NCI-H774 (cell line): ENCODE data around the gene CFAP20DC.
"Not testable (repeated sequence)": the region's sequence is repeated elsewhere in the genome, so short reads cannot be mapped to it uniquely, and the experiment has no call there.

ENCODE experiments used
- DNase-seq: peaks from one replicate; lab custom pipeline; 2025; lab: John Stamatoyannopoulos, UW

CFAP20DC gene

GRCh38 chr3:59049671-59050331 is at the start of gene CFAP20DC:
Gene CFAP20DC, minus strand, starts transcription at chr3:59050025. Its CDS starts 394 bp downstream, at chr3:59049631.
- DNase-seq = peak; percentile 87

DNA sequence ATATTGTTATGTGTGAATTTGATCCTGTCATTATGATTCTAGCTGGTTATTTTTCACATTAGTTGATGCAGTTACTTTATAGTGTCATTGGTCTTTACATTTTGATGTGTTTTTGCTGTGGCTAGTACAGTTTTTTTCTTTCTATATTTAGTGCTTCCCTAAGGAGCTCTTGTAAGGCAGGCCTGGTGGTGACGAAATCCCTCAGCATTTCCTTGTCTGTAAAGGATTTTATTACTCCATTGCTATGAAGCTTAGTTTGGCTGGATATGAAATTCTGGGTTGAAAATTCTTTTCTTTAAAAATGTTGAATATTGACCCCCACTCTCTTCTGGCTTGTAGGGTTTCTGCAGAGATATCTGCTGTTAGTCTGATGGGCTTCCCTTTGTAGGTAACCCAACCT is 48.7 kb upstream of the CFAP20DC start:
- DNase-seq = not testable (repeated sequence)

- no peak for DNase-seq
Observed at GRCh38 chr3:59094446-59094845, 44.6 kb upstream of the CFAP20DC start.

DNA sequence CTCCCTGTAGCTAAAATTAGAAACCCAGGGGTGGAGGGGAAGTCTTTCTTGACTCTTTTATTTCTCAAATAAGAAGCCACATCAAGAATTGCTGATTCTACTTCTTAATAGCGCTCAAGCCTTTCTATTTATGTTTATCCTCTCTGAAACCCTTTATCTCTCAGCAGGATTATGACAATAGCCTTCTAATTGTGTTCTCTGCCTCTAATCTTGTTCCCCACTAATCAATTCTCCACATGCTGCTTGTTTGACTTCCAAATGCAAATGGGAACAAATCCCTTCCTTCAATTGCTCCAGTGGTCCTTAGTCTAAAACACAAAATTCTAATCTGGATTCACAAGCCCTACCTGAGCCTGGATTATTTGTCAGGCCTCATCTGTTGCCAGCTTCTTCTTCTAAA is 43.7 kb upstream of the CFAP20DC start:
- DNase-seq = no peak

DNA sequence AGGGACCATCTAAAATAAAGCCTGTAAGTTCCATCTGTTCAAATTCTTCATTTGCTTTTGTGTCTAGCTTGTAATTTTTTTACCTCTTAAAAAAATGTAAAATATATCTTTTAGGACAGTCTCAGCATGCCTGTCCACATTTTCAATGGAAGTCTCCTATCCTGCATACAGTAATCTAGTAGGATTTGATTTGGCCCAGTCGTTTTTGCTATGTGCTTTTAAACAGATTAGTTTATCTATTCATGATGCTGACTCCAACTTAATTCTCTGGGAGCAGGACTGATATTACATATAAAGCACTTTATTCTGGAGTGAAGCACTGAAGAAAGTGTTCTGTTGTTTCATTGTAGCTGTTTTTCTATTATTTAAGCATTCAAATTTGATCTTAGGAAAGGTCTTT is 38.9 kb upstream of the CFAP20DC start:
- DNase-seq = no peak

GRCh38 chr3:59085976-59086375 is 36.2 kb upstream of the CFAP20DC start:
- DNase-seq = no peak

GRCh38 chr3:59084583-59084982 is 34.8 kb upstream of the CFAP20DC start:
- no peak for DNase-seq

- no peak for DNase-seq
Observed at GRCh38 chr3:59082106-59082505, 32.3 kb upstream of the CFAP20DC start.

DNA sequence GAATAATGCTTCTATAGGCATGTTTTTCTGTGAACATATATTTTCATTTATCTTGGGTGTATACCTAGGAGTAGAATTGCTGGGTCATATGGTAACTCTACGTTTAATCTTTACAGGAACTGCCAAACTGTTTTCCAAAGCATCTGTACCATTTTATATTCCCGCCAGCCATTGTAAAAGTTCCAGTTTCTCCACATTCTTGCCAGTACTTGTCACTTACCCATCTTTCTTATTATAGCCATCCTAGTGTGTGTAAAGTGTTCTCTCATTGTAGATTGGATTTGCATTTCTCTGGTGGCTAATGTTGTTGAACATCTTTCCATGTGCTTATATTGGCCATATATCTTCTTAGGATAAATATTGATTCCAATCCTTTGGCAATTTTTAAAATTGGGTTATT is 31.2 kb upstream of the CFAP20DC start:
- no peak for DNase-seq

DNA sequence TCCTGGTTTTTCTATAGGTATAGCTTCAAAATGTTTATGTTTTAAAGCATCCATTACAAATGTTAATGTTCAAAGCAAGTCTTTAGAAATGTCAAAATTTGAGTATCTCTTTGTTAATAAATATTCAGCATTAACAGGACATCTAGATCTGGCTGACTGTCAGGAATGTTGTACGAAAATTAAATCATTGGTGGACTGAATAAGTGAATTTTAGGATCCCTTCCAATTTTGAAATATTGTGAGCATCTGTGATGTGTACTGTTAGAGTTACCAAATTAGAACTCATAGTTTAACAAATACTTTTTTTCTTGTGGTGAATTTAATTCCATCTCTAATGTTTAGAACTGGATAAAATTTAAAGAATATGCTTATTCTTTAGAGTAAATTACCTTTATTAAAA is 30.1 kb upstream of the CFAP20DC start:
- DNase-seq = no peak

DNA sequence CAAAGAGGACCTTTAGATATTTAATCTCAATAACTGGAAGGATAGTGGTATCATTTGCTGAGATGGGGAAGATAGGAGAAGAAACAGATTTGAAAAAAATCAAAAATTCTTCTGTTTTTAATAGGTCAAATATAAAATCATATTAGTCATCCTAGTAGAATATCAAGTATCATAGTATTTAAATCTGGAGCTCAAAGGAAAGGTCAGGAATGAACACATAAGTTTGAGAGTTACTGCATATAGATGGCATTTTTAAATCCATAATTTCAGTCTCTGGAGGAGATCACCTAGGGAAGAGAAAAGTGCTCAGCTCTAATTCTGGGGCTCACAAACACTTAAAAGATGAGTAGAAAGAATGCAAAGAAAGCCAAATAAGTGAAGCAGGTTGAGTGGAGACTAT is 24.9 kb upstream of the CFAP20DC start:
- no peak for DNase-seq

DNA sequence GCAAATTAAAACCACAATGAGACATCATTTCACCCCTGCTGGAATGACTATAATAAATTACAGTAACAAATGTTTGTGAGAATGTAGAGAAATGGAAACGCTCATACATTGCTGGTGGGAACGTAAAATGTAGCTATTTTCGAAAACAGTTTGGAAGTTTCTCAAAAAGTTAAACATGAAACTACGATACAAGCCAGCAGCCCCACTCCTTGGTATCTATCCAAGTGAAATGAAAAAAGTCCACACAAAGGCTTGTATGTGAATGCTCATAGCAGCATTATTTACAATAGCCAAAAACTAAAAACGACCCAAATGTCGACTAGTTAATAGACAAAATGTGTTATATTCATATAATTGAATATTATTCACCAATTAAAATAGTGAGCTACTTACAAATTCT is 22.9 kb upstream of the CFAP20DC start:
- no peak for DNase-seq

- DNase-seq = no peak
Observed at GRCh38 chr3:59069838-59070237, 20.0 kb upstream of the CFAP20DC start.

GRCh38 chr3:59065240-59065639 is 15.4 kb upstream of the CFAP20DC start:
- DNase-seq = no peak

GRCh38 chr3:59064728-59065127 is 14.9 kb upstream of the CFAP20DC start:
- no peak for DNase-seq

GRCh38 chr3:59064276-59064675 is 14.5 kb upstream of the CFAP20DC start:
- no peak for DNase-seq

GRCh38 chr3:59056706-59057105 is 6.9 kb upstream of the CFAP20DC start:
- no peak for DNase-seq

DNA sequence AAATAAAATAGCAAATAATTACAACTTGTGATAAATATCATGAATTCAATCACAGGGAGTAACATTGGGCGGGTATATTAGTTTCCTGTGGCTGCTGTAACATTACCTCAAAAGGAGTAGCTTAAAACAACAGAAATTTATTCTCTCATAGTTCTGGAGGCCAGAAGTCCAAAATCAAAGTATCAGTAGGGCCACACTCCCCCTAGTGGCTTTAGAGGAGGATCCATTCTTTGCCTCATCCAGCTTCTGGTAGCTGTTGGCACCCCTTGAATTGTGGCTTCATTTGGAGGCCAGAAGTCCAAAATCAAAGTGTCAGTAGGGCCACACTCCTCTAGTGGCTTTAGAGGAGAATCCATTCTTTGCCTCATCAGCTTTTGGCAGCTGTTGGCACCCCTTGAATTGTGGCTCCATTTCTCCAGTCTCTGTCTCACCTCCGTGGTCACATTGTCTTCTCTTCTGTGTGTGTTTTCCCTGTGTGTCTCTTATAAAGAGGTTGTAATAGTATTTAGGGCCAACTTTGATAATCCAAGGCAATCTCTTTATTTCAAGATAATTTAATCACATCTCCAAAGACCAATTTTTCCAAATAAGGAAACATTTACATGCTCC is 3.1 kb upstream of the CFAP20DC start:
- no peak for DNase-seq

DNA sequence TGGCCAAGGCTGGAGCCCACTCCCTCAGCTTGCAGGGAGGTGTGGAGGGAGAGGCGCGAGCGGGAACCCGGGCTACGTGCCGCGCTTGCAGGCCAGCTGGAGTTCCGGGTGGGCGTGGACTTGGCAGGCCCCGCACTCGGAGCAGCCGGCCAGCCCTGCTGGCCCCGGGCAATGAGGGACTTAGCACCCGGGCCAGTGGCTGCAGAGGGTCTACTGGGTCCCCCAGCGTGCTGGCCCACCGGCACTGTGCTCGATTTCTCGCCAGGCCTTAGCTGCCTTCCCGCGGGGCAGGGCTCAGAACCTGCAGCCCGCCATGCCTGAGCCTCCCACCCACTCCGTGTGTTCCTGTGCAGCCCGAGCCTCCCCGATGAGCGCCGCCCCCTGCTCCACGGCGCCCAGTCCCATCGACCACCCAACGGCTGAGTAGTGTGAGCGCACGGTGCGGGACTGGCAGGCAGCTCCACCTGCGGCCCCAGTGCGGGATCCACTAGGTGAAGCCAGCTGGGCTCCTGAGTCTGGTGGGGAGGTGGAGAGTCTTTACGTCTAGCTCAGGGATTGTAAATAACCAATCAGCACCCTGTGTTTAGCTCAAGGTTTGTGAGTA is 1.1 kb upstream of the CFAP20DC start:
- DNase-seq = not testable (repeated sequence)

DNA sequence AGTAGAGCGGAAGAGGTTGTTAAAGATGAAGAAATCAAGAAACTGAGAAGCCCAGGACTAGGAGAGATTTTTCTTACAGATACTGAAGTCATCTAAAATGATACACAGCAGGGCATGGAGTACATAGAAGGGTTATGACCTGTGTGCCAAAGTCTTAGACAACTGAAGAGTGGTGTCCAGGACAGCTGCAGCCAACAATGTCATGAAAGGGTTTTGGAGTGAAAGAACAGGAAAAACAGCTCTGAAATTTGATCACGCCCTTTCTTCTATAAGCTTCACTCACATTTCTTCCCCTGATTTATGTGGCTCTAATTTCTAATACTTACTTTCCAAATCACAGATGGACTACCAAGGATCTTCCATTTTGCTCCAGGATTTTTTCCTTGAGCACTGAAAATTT is 3.0 kb downstream of the CFAP20DC start:
- DNase-seq = no peak

DNA sequence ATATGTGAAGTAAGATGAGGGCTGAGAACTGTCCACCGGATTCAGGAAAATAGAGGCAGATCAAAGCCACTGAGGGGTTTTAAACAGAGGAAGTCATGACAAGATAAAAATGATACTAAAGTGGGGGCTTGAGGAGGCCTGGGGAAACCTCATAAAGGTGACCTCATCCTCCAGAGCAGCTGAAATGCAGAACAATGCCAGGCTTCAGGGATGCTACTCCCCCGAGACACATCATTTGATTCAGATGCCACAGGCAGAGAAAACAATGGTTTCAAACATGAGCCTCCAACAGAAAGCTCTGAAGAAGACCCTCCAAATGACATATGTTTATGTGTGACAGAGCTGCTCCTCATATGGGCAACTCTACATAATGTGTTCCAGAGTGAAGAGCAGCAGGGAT is 6.4 kb downstream of the CFAP20DC start:
- no peak for DNase-seq

DNA sequence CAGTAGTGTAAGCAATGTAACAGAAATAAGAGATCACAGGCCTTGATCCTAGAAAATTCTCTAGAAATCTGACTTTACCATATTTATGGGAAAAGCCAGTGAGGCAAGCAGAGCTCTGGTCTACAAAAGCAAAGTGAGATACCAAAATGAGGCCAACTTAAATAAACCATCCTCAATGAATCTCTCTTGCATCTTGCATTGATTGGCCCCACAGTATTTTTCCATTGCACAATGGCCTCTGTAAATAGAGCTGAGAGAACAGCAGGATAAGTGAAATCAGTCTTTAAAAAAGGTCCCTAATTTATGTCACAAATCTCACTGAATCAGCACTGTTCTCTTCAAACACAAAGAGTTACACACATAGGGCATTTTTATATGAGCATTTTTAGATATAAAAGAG is 8.9 kb downstream of the CFAP20DC start:
- no peak for DNase-seq

- no peak for DNase-seq
Observed at GRCh38 chr3:59027607-59028006, 22.2 kb downstream of the CFAP20DC start.

DNA sequence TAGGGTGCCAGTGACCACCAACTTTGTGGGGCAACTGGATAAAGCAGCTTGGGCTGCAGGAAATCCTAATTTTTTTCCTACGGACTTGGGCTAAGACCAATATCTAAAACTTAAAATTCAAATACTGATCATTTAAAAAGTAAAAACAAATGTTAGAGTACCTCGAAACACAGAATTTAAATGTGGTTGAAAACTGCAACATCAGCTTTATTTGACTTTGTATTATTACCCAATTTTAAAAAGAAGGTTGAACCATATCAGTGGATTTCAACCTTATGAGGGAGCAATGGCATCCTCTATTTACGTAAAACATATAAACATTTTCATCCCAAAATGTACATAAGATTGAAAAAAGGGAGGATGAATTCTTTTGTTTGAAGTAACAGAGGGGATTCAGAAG is 26.2 kb downstream of the CFAP20DC start:
- DNase-seq = no peak
